ENCODE measurements around the gene TOPAZ1. TPM values are rescaled to one million over a fixed set of nuclear protein-coding genes. Genes with fewer than 3 reads are reported as not detected.

The TOPAZ1 gene
- total and polyA plus RNA-seq, 7 donors, result not detected

- no peaks in the 10 kb centered on the region for H3K36me3 ChIP-seq
- TF ChIP-seq POLR2A (IDR thresholded peaks at IDR 0.05), result no peak
- no peak for TF ChIP-seq CTCF (IDR thresholded peaks at IDR 0.05)
- TF ChIP-seq EP300 (IDR thresholded peaks at IDR 0.05), result no peak
- TF ChIP-seq POLR2AphosphoS5 (IDR thresholded peaks at IDR 0.05), result no peak
- H3K27ac ChIP-seq, result no peak overlapping the region
- peaks cover 0 to 12% (median 6%) of the 10 kb centered on the region in 4 donors for H3K4me1 ChIP-seq
- H3K9me3 ChIP-seq, result no peaks in the 10 kb centered on the region
- WGBS, 2 donors, result 86 to 91% methylated on average over 6 of the region's 6 CpGs
- DNase-seq, result no peak
- intact Hi-C loops (cut with DNase I), result no loop called here
- no peak overlapping the region for H3K4me3 ChIP-seq
- H3K27me3 ChIP-seq, result no peaks in the 10 kb centered on the region
Observed at GRCh38 chr3:44234648-44235268, 6.9 kb upstream of the TOPAZ1 start.

GRCh38 chr3:44235604-44236484 lies 5.8 kb upstream of the TOPAZ1 start:
- intact Hi-C loops (cut with DNase I), result no loop called here
- H3K27me3 ChIP-seq, result no peaks in the 10 kb centered on the region
- 29 to 31% methylated on average over 16 of the region's 16 CpGs for WGBS, 2 donors
- TF ChIP-seq CTCF (IDR thresholded peaks at IDR 0.05), result peak; percentile 24 to 68 (median 52)
- TF ChIP-seq POLR2A (IDR thresholded peaks at IDR 0.05), result no peak
- no peaks in the 10 kb centered on the region for H3K36me3 ChIP-seq
- H3K4me3 ChIP-seq, result no peak overlapping the region
- no peaks in the 10 kb centered on the region for H3K9me3 ChIP-seq
- H3K4me1 ChIP-seq, result peaks cover 0 to 12% (median 6%) of the 10 kb centered on the region in 4 donors
- peak; percentile 78 for DNase-seq
- H3K27ac ChIP-seq, result no peak overlapping the region

- 72 to 76% methylated on average over 4 of the region's 4 CpGs for WGBS, 2 donors
- Histone ChIP-seq H3K27ac (no peak overlapping the region), H3K36me3 (no peaks in the 10 kb centered on the region), H3K9me3 (no peaks in the 10 kb centered on the region), H3K4me1 (peaks cover 0 to 12% (median 6%) of the 10 kb centered on the region in 4 donors), H3K4me3 (no peak overlapping the region), H3K27me3 (no peaks in the 10 kb centered on the region)
- no peak for TF ChIP-seq EP300 (IDR thresholded peaks at IDR 0.05)
- TF ChIP-seq POLR2A (IDR thresholded peaks at IDR 0.05), result no peak
- TF ChIP-seq POLR2AphosphoS5 (IDR thresholded peaks at IDR 0.05), result no peak
- TF ChIP-seq CTCF (IDR thresholded peaks at IDR 0.05), result no peak
- DNase-seq, result no peak
- intact Hi-C loops (cut with DNase I), result no loop called here
Observed at GRCh38 chr3:44236485-44236908, 5.2 kb upstream of the TOPAZ1 start.

GRCh38 chr3:44237161-44237560 lies 4.5 kb upstream of the TOPAZ1 start:
- Histone ChIP-seq H3K4me3 (no peak overlapping the region), H3K27ac (no peak overlapping the region), H3K4me1 (peaks cover 0 to 12% (median 6%) of the 10 kb centered on the region in 4 donors), H3K9me3 (no peaks in the 10 kb centered on the region), H3K27me3 (no peaks in the 10 kb centered on the region), H3K36me3 (no peaks in the 10 kb centered on the region)
- 52 to 72% methylated on average over 2 of the region's 2 CpGs for WGBS, 2 donors
- no peak for DNase-seq
- TF ChIP-seq CTCF (IDR thresholded peaks at IDR 0.05) (no peak), EP300 (IDR thresholded peaks at IDR 0.05) (no peak), POLR2AphosphoS5 (IDR thresholded peaks at IDR 0.05) (no peak), POLR2A (IDR thresholded peaks at IDR 0.05) (no peak)
- intact Hi-C loops (cut with DNase I), result no loop called here
